ENCODE results near the gene PDHX. TPM values are rescaled to one million over a fixed set of nuclear protein-coding genes. Genes with fewer than 3 reads are reported as not detected.

The PDHX gene
- total RNA-seq, 2 experiments from 2014 or later = 17.3 to 17.4 TPM

DNA sequence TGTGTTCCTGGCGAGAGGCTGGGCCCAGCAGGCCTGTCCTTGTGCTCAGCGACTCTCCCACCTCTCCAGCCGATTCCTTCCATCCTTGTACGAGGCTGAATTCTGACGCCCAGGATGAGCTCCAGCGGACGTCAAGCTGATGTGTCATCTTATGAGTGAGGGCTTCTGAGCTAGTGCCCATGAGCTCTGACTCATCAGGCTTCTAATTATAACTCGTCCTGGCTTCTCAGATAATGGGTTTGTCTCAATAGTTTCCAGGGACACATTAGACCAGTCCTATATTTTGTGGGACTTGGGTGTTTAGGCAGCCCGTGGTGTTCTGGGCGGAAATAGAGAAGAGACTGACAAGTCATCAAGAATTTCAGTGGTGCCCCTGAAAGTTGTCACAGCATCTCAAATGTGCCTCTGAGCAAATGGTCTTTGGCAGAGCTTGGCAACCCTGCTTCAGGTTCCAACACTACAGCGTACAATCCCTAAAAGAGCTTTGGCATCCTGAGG, 114.3 kb downstream of the PDHX start:
- intact Hi-C loops (cut with DNase I, micrococcal nuclease) = no loop called here
- ChIA-PET POLR2A (interaction anchor here (1.0 to 2.3 kb wide), 4 partner anchors 9 to 109 kb away, joined by 3 to 10 read pairs (median 4); partner anchors contain the start of gene CD44), CTCF (interaction anchor here (0.9 to 1.7 kb wide), 2 partner anchors 14 to 115 kb away, joined by 3 to 7 read pairs; no protein-coding TSS in a partner anchor)
- DNase-seq (peak in 7 of 14 experiments; percentile 15 to 77 (median 50)), ATAC-seq (ENCODE audit: poor library complexity) (peak; percentile 62)
- H3K4me1 ChIP-seq (ENCODE audit: insufficient read depth, low read length) = peaks cover 26% of the 10 kb centered on the region
- no peaks in the 10 kb centered on the region for H3K36me3 ChIP-seq (ENCODE audit: insufficient read depth, low read length)
- Mint-ChIP-seq H3K27me3 (no peaks in the 10 kb centered on the region), H3K4me3 (peak overlapping the region; percentile 57), H3K36me3 (ENCODE audit: low read depth) (no peaks in the 10 kb centered on the region), H3K4me1 (ENCODE audit: low read depth) (peaks cover 72% of the 10 kb centered on the region), H3K27ac (peak overlapping the region; percentile 77), H3K9me3 (peaks cover 5% of the 10 kb centered on the region)
- no peak overlapping the region for H3K27ac ChIP-seq (ENCODE audit: low read depth in 1 of 2, low read length in 2 of 2)
- no peaks in the 10 kb centered on the region for H3K27me3 ChIP-seq (ENCODE audit: control insufficient read depth in 1 of 2, insufficient read depth in 2 of 2, low read length in 2 of 2)
- no peak overlapping the region for H3K4me3 ChIP-seq (ENCODE audit: low read length)
- no peaks in the 10 kb centered on the region for H3K9me3 ChIP-seq (ENCODE audit: control insufficient read depth in 1 of 2, insufficient read depth in 1 of 2, low read length in 2 of 2)
- TF ChIP-seq, protein P1, sequence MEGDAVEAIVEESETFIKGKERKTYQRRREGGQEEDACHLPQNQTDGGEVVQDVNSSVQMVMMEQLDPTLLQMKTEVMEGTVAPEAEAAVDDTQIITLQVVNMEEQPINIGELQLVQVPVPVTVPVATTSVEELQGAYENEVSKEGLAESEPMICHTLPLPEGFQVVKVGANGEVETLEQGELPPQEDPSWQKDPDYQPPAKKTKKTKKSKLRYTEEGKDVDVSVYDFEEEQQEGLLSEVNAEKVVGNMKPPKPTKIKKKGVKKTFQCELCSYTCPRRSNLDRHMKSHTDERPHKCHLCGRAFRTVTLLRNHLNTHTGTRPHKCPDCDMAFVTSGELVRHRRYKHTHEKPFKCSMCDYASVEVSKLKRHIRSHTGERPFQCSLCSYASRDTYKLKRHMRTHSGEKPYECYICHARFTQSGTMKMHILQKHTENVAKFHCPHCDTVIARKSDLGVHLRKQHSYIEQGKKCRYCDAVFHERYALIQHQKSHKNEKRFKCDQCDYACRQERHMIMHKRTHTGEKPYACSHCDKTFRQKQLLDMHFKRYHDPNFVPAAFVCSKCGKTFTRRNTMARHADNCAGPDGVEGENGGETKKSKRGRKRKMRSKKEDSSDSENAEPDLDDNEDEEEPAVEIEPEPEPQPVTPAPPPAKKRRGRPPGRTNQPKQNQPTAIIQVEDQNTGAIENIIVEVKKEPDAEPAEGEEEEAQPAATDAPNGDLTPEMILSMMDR (IDR thresholded peaks at IDR 0.05) = no peak

DNA sequence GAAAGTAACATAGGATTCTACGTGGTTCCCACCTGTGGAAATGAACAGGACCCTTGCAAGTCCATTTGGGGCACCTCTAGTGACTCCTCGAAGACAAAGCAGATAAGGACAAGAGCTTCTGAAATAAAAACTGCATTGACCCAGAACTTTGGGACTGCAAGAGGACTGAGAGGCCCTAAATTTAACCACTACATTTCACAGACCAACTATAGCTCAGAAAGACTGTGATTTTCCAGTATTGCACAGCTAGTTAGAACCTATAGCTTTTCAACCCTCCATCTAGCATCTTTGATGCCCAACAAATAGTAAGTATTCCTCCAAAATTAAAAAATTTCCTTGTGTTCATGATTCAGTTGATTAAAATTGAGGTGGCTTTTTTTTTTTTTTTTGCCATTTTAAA, 114.9 kb downstream of the PDHX start:
- Histone ChIP-seq H3K27ac (ENCODE audit: low read depth in 1 of 2, low read length in 2 of 2) (no peak overlapping the region), H3K36me3 (ENCODE audit: insufficient read depth, low read length) (no peaks in the 10 kb centered on the region), H3K27me3 (ENCODE audit: control insufficient read depth in 1 of 2, insufficient read depth in 2 of 2, low read length in 2 of 2) (no peaks in the 10 kb centered on the region), H3K9me3 (ENCODE audit: control insufficient read depth in 1 of 2, insufficient read depth in 1 of 2, low read length in 2 of 2) (no peaks in the 10 kb centered on the region), H3K4me1 (ENCODE audit: insufficient read depth, low read length) (peaks cover 26% of the 10 kb centered on the region), H3K4me3 (ENCODE audit: low read length) (no peak overlapping the region)
- ChIA-PET CTCF (interaction anchor here (1.4 to 1.7 kb wide), 2 partner anchors 10 to 114 kb away, joined by 5 to 7 read pairs; no protein-coding TSS in a partner anchor), POLR2A (interaction anchor here (0.8 to 1.2 kb wide), 3 partner anchors 8 to 14 kb away, joined by 3 to 4 read pairs (median 4); no protein-coding TSS in a partner anchor)
- intact Hi-C loops (cut with DNase I, micrococcal nuclease) = no loop called here
- peak overlapping the region; percentile 77 for H3K27ac Mint-ChIP-seq
- no peak overlapping the region for H3K4me3 Mint-ChIP-seq
- DNase-seq (no peak), ATAC-seq (ENCODE audit: poor library complexity) (no peak)
- peaks cover 5% of the 10 kb centered on the region for H3K9me3 Mint-ChIP-seq
- H3K4me1 Mint-ChIP-seq (ENCODE audit: low read depth) = peaks cover 72% of the 10 kb centered on the region
- no peaks in the 10 kb centered on the region for H3K36me3 Mint-ChIP-seq (ENCODE audit: low read depth)
- no peaks in the 10 kb centered on the region for H3K27me3 Mint-ChIP-seq
- TF ChIP-seq, protein P1 (IDR thresholded peaks at IDR 0.05) = no peak

DNA sequence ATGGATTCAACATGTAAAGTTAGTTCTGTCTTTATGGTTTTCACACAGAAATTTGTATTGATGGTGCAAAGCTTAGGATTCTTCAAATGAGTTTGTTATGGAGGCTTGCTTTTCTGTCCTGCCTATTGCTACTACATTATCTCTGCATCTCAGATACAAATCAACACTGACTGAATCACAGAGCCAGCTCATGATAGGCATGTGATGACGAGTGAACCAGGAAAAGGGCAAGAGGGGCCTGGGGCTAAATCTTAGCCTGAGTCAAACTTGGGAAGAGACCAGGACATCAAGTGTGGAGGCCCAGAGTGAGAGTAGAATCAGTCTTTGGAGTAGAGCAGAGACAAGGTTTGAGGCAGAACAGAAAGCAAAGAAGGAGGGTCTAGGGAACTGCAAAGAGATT, 115.4 kb downstream of the PDHX start:
- Histone ChIP-seq H3K4me3 (ENCODE audit: low read length) (no peak overlapping the region), H3K9me3 (ENCODE audit: control insufficient read depth in 1 of 2, insufficient read depth in 1 of 2, low read length in 2 of 2) (no peaks in the 10 kb centered on the region), H3K27ac (ENCODE audit: low read depth in 1 of 2, low read length in 2 of 2) (no peak overlapping the region), H3K4me1 (ENCODE audit: insufficient read depth, low read length) (peaks cover 26% of the 10 kb centered on the region), H3K27me3 (ENCODE audit: control insufficient read depth in 1 of 2, insufficient read depth in 2 of 2, low read length in 2 of 2) (no peaks in the 10 kb centered on the region), H3K36me3 (ENCODE audit: insufficient read depth, low read length) (no peaks in the 10 kb centered on the region)
- intact Hi-C loops (cut with DNase I, micrococcal nuclease) = no loop called here
- Mint-ChIP-seq H3K27ac (no peak overlapping the region), H3K4me1 (ENCODE audit: low read depth) (peaks cover 69% of the 10 kb centered on the region), H3K27me3 (no peaks in the 10 kb centered on the region), H3K4me3 (no peak overlapping the region), H3K36me3 (ENCODE audit: low read depth) (no peaks in the 10 kb centered on the region), H3K9me3 (peaks cover 4% of the 10 kb centered on the region)
- no peak for ATAC-seq (ENCODE audit: poor library complexity)
- DNase-seq = no peak
- ChIA-PET POLR2A (interaction anchor here (0.8 kb wide), 1 partner anchor 14 kb away, joined by 3 read pairs; no protein-coding TSS in a partner anchor), CTCF (interaction anchor here (1.4 to 1.7 kb wide), 2 partner anchors 9 to 114 kb away, joined by 5 to 7 read pairs; no protein-coding TSS in a partner anchor)
- TF ChIP-seq, protein P1 (IDR thresholded peaks at IDR 0.05) = no peak

Data from CD4-positive, alpha-beta T cell (primary cell).